Breast epithelium (tissue), 4 donors: Measurements from ENCODE around the gene MGAT5B. TPM values are rescaled to one million over a fixed set of nuclear protein-coding genes. Genes with fewer than 3 reads are reported as not detected.

Source experiments
- DNase-seq, 2 donors: peaks; one replicate each; pipeline ENCODE4 v3.0.0-alpha.2; 2019; ENCODE audit warnings: low spot score in 2 of 2
- H3K27ac ChIP-seq, 2 donors: fragments of 200-600 bp; sonication (generic) in 1 of 2; one replicate each; pipeline ENCODE4 v1.5.1; 2016 to 2019; ENCODE audit warnings: mild to moderate bottlenecking in 1 of 2
- H3K27me3 ChIP-seq, 2 donors: fragments of 200-600 bp; sonication (generic) in 1 of 2; one replicate each; pipeline versions ENCODE4 v1.5.1 to v1.6.0; 2017 to 2019; ENCODE audit warnings: control low read depth in 1 of 2, mild to moderate bottlenecking in 1 of 2
- H3K36me3 ChIP-seq: fragments of 200-600 bp; one replicate; pipeline ENCODE4 v1.5.1; 2019
- H3K4me1 ChIP-seq, 2 donors: fragments of 200-600 bp; sonication (generic); one replicate each; pipeline ENCODE4 v1.5.1; 2016 to 2019; ENCODE audit warnings: control low read depth in 1 of 2
- H3K4me3 ChIP-seq, 3 donors: fragments of 200-600 bp; sonication (generic); 1 replicate in 2 of 3; 2 replicates in 1 of 3; pipeline ENCODE4 v1.5.1; 2016 to 2019; ENCODE audit warnings: mild to moderate bottlenecking in 3 of 3, moderate library complexity in 2 of 3
- H3K9me3 ChIP-seq, 2 donors: fragments of 200-600 bp; sonication (generic) in 1 of 2; one replicate each; pipeline ENCODE4 v1.5.1; 2016 to 2019; ENCODE audit warnings: control low read depth in 1 of 2
- CTCF ChIP-seq, 3 donors: fragments of 450-650 bp; IDR thresholded peaks; one replicate each; pipeline ENCODE4 v1.5.1; 2016 to 2017; ENCODE audit warnings: antibody characterized with exemption in 3 of 3, mild to moderate bottlenecking in 3 of 3, moderate library complexity in 3 of 3
- POLR2A ChIP-seq: fragments of 450-650 bp; IDR thresholded peaks from one replicate; pipeline ENCODE4 v1.6.1; 2016; ENCODE audit warnings: antibody characterized with exemption, mild to moderate bottlenecking, moderate library complexity
- POLR2AphosphoS5 ChIP-seq, 3 donors: sonication (generic); formaldehyde crosslinking; IDR thresholded peaks; one replicate each; pipeline ENCODE4 v1.6.1; 2017; ENCODE audit warnings: antibody characterized with exemption in 3 of 3
- intact Hi-C: fragments of 100-400 bp; cut with DNase I; formaldehyde crosslinking; loops from one replicate; pipeline ENCODE4 v1.15.1; 2023; ENCODE audit warnings: low total_unique reads
- total RNA-seq, 3 donors: library from RNA; depleted of rRNA; stranded (reverse); fragments of >200 nt; gene quantifications; one replicate each; pipeline ENCODE4 v1.1.0, GENCODE V29; 2016

MGAT5B gene
- total RNA-seq, 3 donors from 2014 or later: 0.32 to 0.33 TPM; not detected in 1

GRCh38 chr17:76956846-76957540 lies 88.8 kb downstream of the MGAT5B start:
- Histone ChIP-seq H3K27ac (no peak overlapping the region), H3K36me3 (no peaks in the 10 kb centered on the region), H3K4me1 (no peaks in the 10 kb centered on the region), H3K27me3 (peaks cover 0 to 6% of the 10 kb centered on the region in 2 donors), H3K4me3 (no peak overlapping the region), H3K9me3 (no peaks in the 10 kb centered on the region)
- TF ChIP-seq CTCF (IDR thresholded peaks at IDR 0.05) (no peak), POLR2AphosphoS5 (IDR thresholded peaks at IDR 0.05) (no peak), POLR2A (no peak)
- DNase-seq: no peak
- intact Hi-C loops: no loop called here

- no peaks in the 10 kb centered on the region for H3K9me3 ChIP-seq
- H3K4me3 ChIP-seq: no peak overlapping the region
- H3K27ac ChIP-seq: no peak overlapping the region
- DNase-seq: no peak
- H3K4me1 ChIP-seq: no peaks in the 10 kb centered on the region
- intact Hi-C loops: no loop called here
- peaks cover 0 to 6% of the 10 kb centered on the region in 2 donors for H3K27me3 ChIP-seq
- TF ChIP-seq CTCF (IDR thresholded peaks at IDR 0.05) (no peak), POLR2A (no peak)
- no peaks in the 10 kb centered on the region for H3K36me3 ChIP-seq
Measured at GRCh38 chr17:76957678-76958464, 89.7 kb downstream of the MGAT5B start.

- no peak for TF ChIP-seq POLR2AphosphoS5 (IDR thresholded peaks at IDR 0.05)
- TF ChIP-seq POLR2A: no peak
- TF ChIP-seq CTCF (IDR thresholded peaks at IDR 0.05): no peak
- Histone ChIP-seq H3K9me3 (no peaks in the 10 kb centered on the region), H3K36me3 (no peaks in the 10 kb centered on the region), H3K4me1 (no peaks in the 10 kb centered on the region), H3K27me3 (peaks cover 0 to 6% of the 10 kb centered on the region in 2 donors), H3K27ac (no peak overlapping the region), H3K4me3 (no peak overlapping the region)
- intact Hi-C loops: no loop called here
- no peak for DNase-seq
Measured at GRCh38 chr17:76958974-76959373, 90.8 kb downstream of the MGAT5B start.

GRCh38 chr17:76961869-76962268 lies 93.7 kb downstream of the MGAT5B start:
- Histone ChIP-seq H3K27ac (peak overlapping the region in 1 of 2 donors; percentile 54), H3K27me3 (peaks cover 0 to 6% of the 10 kb centered on the region in 2 donors), H3K4me1 (no peaks in the 10 kb centered on the region), H3K36me3 (no peaks in the 10 kb centered on the region), H3K4me3 (no peak overlapping the region), H3K9me3 (no peaks in the 10 kb centered on the region)
- intact Hi-C loops: loop anchor here (1.0 kb wide), 1 partner anchor 23 kb away; no protein-coding TSS in a partner anchor
- DNase-seq: peak in 1 of 2 donors; percentile 27
- TF ChIP-seq POLR2AphosphoS5 (IDR thresholded peaks at IDR 0.05) (no peak), POLR2A (no peak)

- intact Hi-C loops: loop anchor here (1.0 kb wide), 1 partner anchor 22 kb away; no protein-coding TSS in a partner anchor
- H3K36me3 ChIP-seq: no peaks in the 10 kb centered on the region
- TF ChIP-seq CTCF (IDR thresholded peaks at IDR 0.05) (no peak), POLR2A (no peak), POLR2AphosphoS5 (IDR thresholded peaks at IDR 0.05) (no peak)
- H3K27me3 ChIP-seq: peaks cover 0 to 4% of the 10 kb centered on the region in 2 donors
- H3K4me3 ChIP-seq: no peak overlapping the region
- H3K4me1 ChIP-seq: no peaks in the 10 kb centered on the region
- DNase-seq: no peak
- no peak overlapping the region for H3K27ac ChIP-seq
- H3K9me3 ChIP-seq: no peaks in the 10 kb centered on the region
Measured at GRCh38 chr17:76962858-76963257, 94.7 kb downstream of the MGAT5B start.
